Endodermal cell (in vitro differentiated cells): ENCODE results near the gene CBFA2T3. TPM values are rescaled to one million over a fixed set of nuclear protein-coding genes. Genes with fewer than 3 reads are reported as not detected.

Experiments used
- DNase-seq: peaks from one replicate; pipeline ENCODE4 v3.0.0-alpha.2; 2017
- H3K27ac ChIP-seq: 2 replicates; pipeline ENCODE4 v1.5.1; 2013; ENCODE audit warnings: mild to moderate bottlenecking, low read depth, low read length, moderate library complexity
- H3K27me3 ChIP-seq: 2 replicates; pipeline ENCODE4 v1.6.1; 2013; ENCODE audit warnings: mild to moderate bottlenecking, low read length, moderate library complexity; ENCODE audit not compliant: insufficient read depth, control insufficient read depth, poor library complexity, severe bottlenecking
- H3K36me3 ChIP-seq: 2 replicates; pipeline ENCODE4 v1.7.0; 2013; ENCODE audit warnings: mild to moderate bottlenecking, low read length, moderate library complexity; ENCODE audit not compliant: control insufficient read depth, insufficient read depth
- H3K4me1 ChIP-seq: one replicate; pipeline ENCODE4 v1.7.0; 2013; ENCODE audit warnings: low read length; ENCODE audit not compliant: control insufficient read depth, insufficient read depth
- H3K4me3 ChIP-seq: 2 replicates; pipeline ENCODE4 v1.5.1; 2013; ENCODE audit warnings: mild to moderate bottlenecking, low read length, moderate library complexity
- H3K9ac ChIP-seq: 2 replicates; pipeline ENCODE4 v1.6.1; 2013; ENCODE audit warnings: mild to moderate bottlenecking, low read length, moderate library complexity; ENCODE audit not compliant: poor library complexity, severe bottlenecking; ENCODE audit errors: extremely low read depth
- H3K9me3 ChIP-seq: 2 replicates; pipeline ENCODE4 v1.6.1; 2013; ENCODE audit warnings: mild to moderate bottlenecking, low read length, moderate library complexity; ENCODE audit not compliant: control insufficient read depth
- H3K27ac Mint-ChIP-seq: 2 replicates; pipeline ENCODE4 v1.8.0; 2020; ENCODE audit warnings: mixed read lengths
- H3K27me3 Mint-ChIP-seq: 2 replicates; pipeline ENCODE4 v1.8.0; 2021; ENCODE audit warnings: mild to moderate bottlenecking, mixed read lengths; ENCODE audit not compliant: insufficient read depth
- H3K36me3 Mint-ChIP-seq: 2 replicates; pipeline ENCODE4 v1.8.0; 2020; ENCODE audit warnings: low read depth, mixed read lengths
- H3K4me1 Mint-ChIP-seq: 2 replicates; pipeline ENCODE4 v1.8.0; 2020; ENCODE audit warnings: mixed read lengths
- H3K4me3 Mint-ChIP-seq: 2 replicates; pipeline ENCODE4 v1.8.0; 2020; ENCODE audit warnings: mild to moderate bottlenecking, moderate library complexity, mixed read lengths
- H3K9me3 Mint-ChIP-seq: 2 replicates; pipeline ENCODE4 v1.8.0; 2020; ENCODE audit warnings: mild to moderate bottlenecking, mixed read lengths
- WGBS, 2 experiments: methylation state at CpG; one replicate each; pipeline versions ENCODE4 v1.1.5 to v1.1.7; 2013; ENCODE audit warnings: missing lambda C conversion rate in 2 of 2, mixed read lengths in 1 of 2; ENCODE audit not compliant: insufficient coverage in 1 of 2, insufficient read length in 1 of 2; 5-methylcytosine and 5-hydroxymethylcytosine counted together
- total RNA-seq, 2 donors: library from RNA; stranded (reverse); fragmentation: NEBNext Ultra II Directional in 1 of 2; extraction: Animal tissue kit (Norgen Biotek cat#: 25700) in 1 of 2; gene quantifications; 2 replicates in 1 of 2; 3 replicates in 1 of 2; pipeline ENCODE4 v1.2.1, GENCODE V29; 2021
- TF ChIP-seq, protein P1 (sequence below): fragments of 200-600 bp; sonication (generic); conservative IDR thresholded peaks from 2 replicates; pipeline ENCODE4 v1.5.0; 2021; ENCODE audit warnings: antibody characterized with exemption, mild to moderate bottlenecking

CBFA2T3 gene
- total RNA-seq, 2 donors from 2014 or later = 1.0 to 3.1 TPM

GRCh38 chr16:88995746-88996535, 18.9 kb upstream of the CBFA2T3 start:
- H3K9me3 ChIP-seq = peaks cover 24% of the 10 kb centered on the region
- H3K27me3 ChIP-seq = peaks cover 5% of the 10 kb centered on the region
- no peaks in the 10 kb centered on the region for H3K36me3 ChIP-seq
- H3K4me3 ChIP-seq = no peak overlapping the region
- no peak overlapping the region for H3K4me3 Mint-ChIP-seq
- 90% methylated on average over 25 to 28 of the region's 28 CpGs for WGBS, 2 experiments
- H3K9ac ChIP-seq = no peak overlapping the region
- H3K36me3 Mint-ChIP-seq = no peaks in the 10 kb centered on the region
- no peak for DNase-seq
- H3K27ac ChIP-seq = no peak overlapping the region
- peaks cover 4% of the 10 kb centered on the region for H3K4me1 ChIP-seq
- H3K27me3 Mint-ChIP-seq = peaks cover 20% of the 10 kb centered on the region
- H3K27ac Mint-ChIP-seq = no peak overlapping the region
- TF ChIP-seq, protein P1, sequence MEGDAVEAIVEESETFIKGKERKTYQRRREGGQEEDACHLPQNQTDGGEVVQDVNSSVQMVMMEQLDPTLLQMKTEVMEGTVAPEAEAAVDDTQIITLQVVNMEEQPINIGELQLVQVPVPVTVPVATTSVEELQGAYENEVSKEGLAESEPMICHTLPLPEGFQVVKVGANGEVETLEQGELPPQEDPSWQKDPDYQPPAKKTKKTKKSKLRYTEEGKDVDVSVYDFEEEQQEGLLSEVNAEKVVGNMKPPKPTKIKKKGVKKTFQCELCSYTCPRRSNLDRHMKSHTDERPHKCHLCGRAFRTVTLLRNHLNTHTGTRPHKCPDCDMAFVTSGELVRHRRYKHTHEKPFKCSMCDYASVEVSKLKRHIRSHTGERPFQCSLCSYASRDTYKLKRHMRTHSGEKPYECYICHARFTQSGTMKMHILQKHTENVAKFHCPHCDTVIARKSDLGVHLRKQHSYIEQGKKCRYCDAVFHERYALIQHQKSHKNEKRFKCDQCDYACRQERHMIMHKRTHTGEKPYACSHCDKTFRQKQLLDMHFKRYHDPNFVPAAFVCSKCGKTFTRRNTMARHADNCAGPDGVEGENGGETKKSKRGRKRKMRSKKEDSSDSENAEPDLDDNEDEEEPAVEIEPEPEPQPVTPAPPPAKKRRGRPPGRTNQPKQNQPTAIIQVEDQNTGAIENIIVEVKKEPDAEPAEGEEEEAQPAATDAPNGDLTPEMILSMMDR = no peak
- peaks cover 32% of the 10 kb centered on the region for H3K9me3 Mint-ChIP-seq
- H3K4me1 Mint-ChIP-seq = peaks cover 3% of the 10 kb centered on the region

- Histone ChIP-seq H3K36me3 (no peaks in the 10 kb centered on the region), H3K4me3 (no peak overlapping the region), H3K9ac (no peak overlapping the region), H3K4me1 (peaks cover 4% of the 10 kb centered on the region), H3K27me3 (no peaks in the 10 kb centered on the region), H3K27ac (no peak overlapping the region), H3K9me3 (peaks cover 24% of the 10 kb centered on the region)
- no peaks in the 10 kb centered on the region for H3K36me3 Mint-ChIP-seq
- peaks cover 28% of the 10 kb centered on the region for H3K9me3 Mint-ChIP-seq
- TF ChIP-seq, protein P1 = no peak
- no peak overlapping the region for H3K4me3 Mint-ChIP-seq
- H3K4me1 Mint-ChIP-seq = peaks cover 3% of the 10 kb centered on the region
- peaks cover 13% of the 10 kb centered on the region for H3K27me3 Mint-ChIP-seq
- 87 to 88% methylated on average over 13 to 16 of the region's 16 CpGs for WGBS, 2 experiments
- DNase-seq = no peak
- no peak overlapping the region for H3K27ac Mint-ChIP-seq
These were observed 18.2 kb upstream of the CBFA2T3 start for GRCh38 chr16:88995194-88995593.

DNA sequence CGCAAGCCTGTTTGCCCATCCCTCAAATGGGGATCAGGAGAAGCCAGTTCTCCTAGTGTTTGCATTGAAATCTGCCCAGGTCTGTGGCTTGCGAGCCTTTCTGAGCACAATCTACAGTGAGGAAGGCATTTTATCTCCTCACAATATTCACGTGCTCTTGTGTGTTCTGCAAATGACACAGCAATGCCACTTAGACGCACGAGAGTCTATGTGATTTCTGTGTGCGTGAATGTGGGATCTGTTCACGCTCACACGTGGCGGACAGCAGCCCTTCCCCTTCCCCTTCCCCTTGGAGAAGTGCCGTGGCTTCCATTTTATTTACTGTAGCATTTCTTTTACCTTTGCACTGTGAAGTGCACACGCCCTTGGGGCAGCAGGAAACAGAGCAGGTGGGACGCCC, 17.7 kb upstream of the CBFA2T3 start:
- TF ChIP-seq, protein P1 = no peak

More for the DNA sequence above, 17.7 kb upstream of the CBFA2T3 start:
- Histone ChIP-seq H3K4me1 (peaks cover 4% of the 10 kb centered on the region), H3K27ac (no peak overlapping the region), H3K9ac (no peak overlapping the region), H3K9me3 (peaks cover 24% of the 10 kb centered on the region), H3K27me3 (no peaks in the 10 kb centered on the region), H3K36me3 (no peaks in the 10 kb centered on the region), H3K4me3 (no peak overlapping the region)
- Mint-ChIP-seq H3K9me3 (peaks cover 24% of the 10 kb centered on the region), H3K36me3 (no peaks in the 10 kb centered on the region), H3K27me3 (peaks cover 8% of the 10 kb centered on the region), H3K4me1 (no peaks in the 10 kb centered on the region), H3K27ac (no peak overlapping the region), H3K4me3 (no peak overlapping the region)
- no peak for DNase-seq
- WGBS, 2 experiments = 89 to 94% methylated on average over 9 to 12 of the region's 12 CpGs
